ENCODE data around the gene RAMP1.

RAMP1 gene

GRCh38 chr2:237961637-237962036 lies 102.2 kb downstream of the RAMP1 start:
- TF ChIP-seq CTCF (conservative IDR thresholded peaks at IDR 0.05; ENCODE audit: low read depth), result no peak
- H3K27ac ChIP-seq, result no peak overlapping the region
- no peak for DNase-seq (ENCODE audit: low spot score)
- ChIA-PET CTCF (no interaction called here), POLR2A (ENCODE audit: low non-redundant PET) (no interaction called here)

All from RWPE1 (cell line).